HL-60/S4 treated with phorbol 12-myristate 13-acetate at 8.2 ng/mL for 4 days and 3 days (cell line): Measurements from ENCODE around the gene STK31.
"Not testable (repeated sequence)": the region's sequence is repeated elsewhere in the genome, so short reads cannot be mapped to it uniquely, and the experiment has no call there.

ENCODE experiments used
- in situ Hi-C: fragments of 300-500 bp; cut with MboI; formaldehyde crosslinking; loops from 2 replicates; pipeline ENCODE4 v1.15.0; 2022; ENCODE audit warnings: low sequenced_read_pairs

The STK31 gene

GRCh38 chr7:23791721-23792120 is 81.7 kb downstream of the STK31 start:
- in situ Hi-C loops: no loop called here

- in situ Hi-C loops: loop anchor here (25.0 kb wide), 1 partner anchor 109 kb away; no protein-coding TSS in a partner anchor
Observed at GRCh38 chr7:23802720-23803397, 92.8 kb downstream of the STK31 start.

- in situ Hi-C loops: loop anchor here (25.0 kb wide), 1 partner anchor 108 kb away; no protein-coding TSS in a partner anchor
Observed at GRCh38 chr7:23804707-23805106, 94.7 kb downstream of the STK31 start.

GRCh38 chr7:23808421-23808820 is 98.4 kb downstream of the STK31 start:
- in situ Hi-C loops: loop anchor here (25.0 kb wide), 1 partner anchor 104 kb away; no protein-coding TSS in a partner anchor

GRCh38 chr7:23810099-23810498 is 100.1 kb downstream of the STK31 start:
- in situ Hi-C loops: loop anchor here (25.0 kb wide), 1 partner anchor 102 kb away; no protein-coding TSS in a partner anchor

- in situ Hi-C loops: loop anchor here (25.0 kb wide), 1 partner anchor 101 kb away; no protein-coding TSS in a partner anchor
Observed at GRCh38 chr7:23811540-23811939, 101.5 kb downstream of the STK31 start.

GRCh38 chr7:23828125-23828524 is 118.1 kb downstream of the STK31 start:
- in situ Hi-C loops: not testable (repeated sequence)

GRCh38 chr7:23832733-23833132 is 122.7 kb downstream of the STK31 start:
- in situ Hi-C loops: not testable (repeated sequence)

- in situ Hi-C loops: no loop called here
Observed at GRCh38 chr7:23833405-23833804, 123.4 kb downstream of the STK31 start.

- in situ Hi-C loops: not testable (repeated sequence)
Observed at GRCh38 chr7:23844837-23845236, 134.8 kb downstream of the STK31 start.

GRCh38 chr7:23852135-23852534 is 142.1 kb downstream of the STK31 start:
- in situ Hi-C loops: no loop called here

GRCh38 chr7:23852988-23853387 is 143.0 kb downstream of the STK31 start:
- in situ Hi-C loops: no loop called here

GRCh38 chr7:23863209-23863787 is 153.3 kb downstream of the STK31 start:
- in situ Hi-C loops: no loop called here

GRCh38 chr7:23864973-23865372 is 155.0 kb downstream of the STK31 start:
- in situ Hi-C loops: no loop called here

- in situ Hi-C loops: no loop called here
Observed at GRCh38 chr7:23873306-23873705, 163.3 kb downstream of the STK31 start.

GRCh38 chr7:23876526-23876925 is 166.5 kb downstream of the STK31 start:
- in situ Hi-C loops: not testable (repeated sequence)
